SU-DHL-6 (cell line): ENCODE data around the gene SLTM.

Source experiments
- EZH2phosphoT487 ChIP-seq: fragments of 200-600 bp; sonication (generic), shearing (Covaris generic); conservative IDR thresholded peaks from 2 replicates; pipeline ENCODE4 v1.6.1; 2018; ENCODE audit warnings: mild to moderate bottlenecking, antibody characterized with exemption, low read length, moderate library complexity, mixed read lengths
- TF ChIP-seq, protein P1 (sequence below): fragments of 200-600 bp; sonication (generic); IDR thresholded peaks from one replicate; pipeline ENCODE4 v1.5.1; 2017; ENCODE audit warnings: antibody characterized with exemption, mild to moderate bottlenecking, low read length, moderate library complexity; ENCODE audit not compliant: insufficient read depth, poor library complexity, severe bottlenecking

GRCh38 chr15:58842713-58843396 is 90.6 kb downstream of the SLTM start:
- TF ChIP-seq, protein P1, sequence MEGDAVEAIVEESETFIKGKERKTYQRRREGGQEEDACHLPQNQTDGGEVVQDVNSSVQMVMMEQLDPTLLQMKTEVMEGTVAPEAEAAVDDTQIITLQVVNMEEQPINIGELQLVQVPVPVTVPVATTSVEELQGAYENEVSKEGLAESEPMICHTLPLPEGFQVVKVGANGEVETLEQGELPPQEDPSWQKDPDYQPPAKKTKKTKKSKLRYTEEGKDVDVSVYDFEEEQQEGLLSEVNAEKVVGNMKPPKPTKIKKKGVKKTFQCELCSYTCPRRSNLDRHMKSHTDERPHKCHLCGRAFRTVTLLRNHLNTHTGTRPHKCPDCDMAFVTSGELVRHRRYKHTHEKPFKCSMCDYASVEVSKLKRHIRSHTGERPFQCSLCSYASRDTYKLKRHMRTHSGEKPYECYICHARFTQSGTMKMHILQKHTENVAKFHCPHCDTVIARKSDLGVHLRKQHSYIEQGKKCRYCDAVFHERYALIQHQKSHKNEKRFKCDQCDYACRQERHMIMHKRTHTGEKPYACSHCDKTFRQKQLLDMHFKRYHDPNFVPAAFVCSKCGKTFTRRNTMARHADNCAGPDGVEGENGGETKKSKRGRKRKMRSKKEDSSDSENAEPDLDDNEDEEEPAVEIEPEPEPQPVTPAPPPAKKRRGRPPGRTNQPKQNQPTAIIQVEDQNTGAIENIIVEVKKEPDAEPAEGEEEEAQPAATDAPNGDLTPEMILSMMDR = no peak
- no peak for TF ChIP-seq EZH2phosphoT487
